Measurements from ENCODE around the gene KCTD17.

KCTD17 gene

DNA sequence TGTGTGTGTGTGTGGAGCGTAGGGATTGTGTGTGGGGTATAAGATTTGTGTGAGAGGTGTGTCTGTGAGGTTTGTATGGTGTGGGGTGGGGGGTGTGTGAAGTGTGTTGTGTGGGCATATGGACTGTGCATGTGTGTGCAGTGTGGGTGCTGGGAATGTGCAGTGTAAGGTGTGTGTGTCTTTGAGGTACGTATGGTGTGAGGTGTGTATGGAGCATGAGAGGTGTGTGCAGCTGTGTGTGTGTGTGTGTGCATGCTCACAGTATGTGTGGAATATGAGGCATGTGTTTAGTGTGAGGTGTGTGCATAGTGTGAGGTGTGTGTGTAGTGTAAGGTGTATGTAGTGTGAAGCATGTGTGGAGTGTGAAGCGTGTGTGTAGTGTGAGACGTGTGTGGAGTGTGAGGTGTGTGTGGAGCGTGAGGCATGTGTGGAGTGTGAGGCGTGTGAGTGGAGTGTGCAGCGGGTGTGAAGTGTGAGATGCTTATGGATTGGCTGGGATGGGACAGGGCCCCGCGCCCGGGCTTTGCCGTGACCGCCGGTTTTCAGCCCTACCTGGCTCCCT lies 59.7 kb downstream of the KCTD17 start:
- DNase-seq = no peak

DNA sequence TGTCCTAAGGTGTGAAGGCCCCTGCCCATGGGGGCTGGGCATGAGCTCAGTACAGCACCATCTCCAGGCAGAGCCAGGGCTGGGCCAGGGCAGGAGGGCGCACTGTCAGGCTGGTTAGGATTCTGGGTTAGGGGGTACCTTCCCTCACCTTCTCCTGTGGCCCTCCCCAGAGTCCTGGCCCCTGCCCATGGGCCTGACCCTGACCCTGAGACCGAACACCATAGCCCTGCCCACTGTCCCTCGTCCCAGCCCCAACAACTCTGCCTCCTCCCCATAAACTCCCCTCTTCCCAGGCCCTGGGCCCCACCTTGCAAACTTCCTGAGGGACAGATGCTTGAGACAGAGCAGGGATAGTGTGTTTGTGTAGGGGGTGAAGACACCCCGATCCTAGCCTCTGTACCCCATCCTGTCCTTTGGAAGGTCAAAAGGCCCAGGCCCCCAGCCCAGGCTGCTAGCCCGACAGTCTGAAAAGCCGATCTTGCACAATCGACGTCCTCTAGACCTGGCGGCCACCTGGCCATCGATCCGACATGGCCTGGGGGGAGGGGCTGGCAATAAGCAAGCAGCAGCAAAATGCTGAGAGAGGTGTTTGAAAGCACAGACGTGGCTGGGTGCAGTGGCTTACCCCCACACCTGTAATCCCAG lies 60.7 kb downstream of the KCTD17 start:
- no peak for DNase-seq
